Mammary epithelial cell (primary cell): ENCODE results near the gene ADGRG1.

Experiments used
- CTCF ChIP-seq, 2 donors: IDR thresholded peaks in 1 of 2; conservative IDR thresholded peaks in 1 of 2; 2 replicates each; pipeline ENCODE4 v1.5.1; 2011 to 2012; ENCODE audit warnings: inconsistent platforms in 2 of 2, low read length in 2 of 2, mild to moderate bottlenecking in 2 of 2, control low read depth in 1 of 2, low read depth in 1 of 2; ENCODE audit not compliant: insufficient read depth in 1 of 2; ENCODE audit errors: extremely low read depth in 1 of 2
- EZH2 ChIP-seq: IDR thresholded peaks from 2 replicates; pipeline ENCODE4 v1.6.1; 2012; ENCODE audit warnings: low read length, inconsistent platforms, borderline replicate concordance

- no peak for TF ChIP-seq EZH2
- TF ChIP-seq CTCF (conservative IDR thresholded peaks at IDR 0.05 in 1 of 2, IDR thresholded peaks at IDR 0.05 in 1 of 2; ENCODE audit: extremely low read depth in 1 of 2, insufficient read depth in 1 of 2, low read depth in 1 of 2, low read length in 2 of 2), result no peak
Measured at GRCh38 chr16:57651344-57652333, 23.2 kb downstream of the ADGRG1 start.
